BJ (cell line): ENCODE measurements around the gene SLC52A1. TPM values are rescaled to one million over a fixed set of nuclear protein-coding genes. Genes with fewer than 3 reads are reported as not detected.

Experiments
- CTCF ChIA-PET: fragments of 350-600 bp; formaldehyde crosslinking; extraction: SDS; loops from one replicate; lab custom pipeline; 2021; ENCODE audit warnings: antibody characterized with exemption, inconsistent platforms; lab: Yijun Ruan, JAX
- POLR2A ChIA-PET: fragments of 300-600 bp; sonication (Branson Sonifier 250); formaldehyde crosslinking; extraction: SDS; loops from one replicate; lab custom pipeline; 2021; ENCODE audit warnings: antibody characterized with exemption; lab: Charles Lee
- DNase-seq: peaks from one replicate; pipeline ENCODE4 v3.0.0-alpha.2; 2011; ENCODE audit warnings: low read depth
- H3K27me3 ChIP-seq: 2 replicates; pipeline ENCODE4 v1.6.0; 2011; ENCODE audit warnings: low read length; ENCODE audit not compliant: control insufficient read depth, insufficient read depth
- H3K36me3 ChIP-seq: 2 replicates; pipeline ENCODE4 v1.5.1; 2011; ENCODE audit warnings: low read length; ENCODE audit not compliant: control insufficient read depth, insufficient read depth
- H3K4me3 ChIP-seq: 2 replicates; pipeline ENCODE4 v1.5.1; 2011; ENCODE audit warnings: low read depth, mild to moderate bottlenecking, control low read depth, low read length
- CTCF ChIP-seq: IDR thresholded peaks from 2 replicates; pipeline ENCODE4 v1.5.1; 2011; ENCODE audit warnings: low read depth, mild to moderate bottlenecking, control low read depth, inconsistent platforms, low read length, moderate library complexity; ENCODE audit not compliant: insufficient read depth
- polyA plus RNA-seq: library from polyadenylated mRNA; depleted of rRNA; stranded (reverse); fragments of >200 nt; gene quantifications from 2 replicates; pipeline ENCODE4 v1.2.3, GENCODE V29; 2011

The SLC52A1 gene
- polyA plus RNA-seq, 1 experiment: 0.23 TPM

GRCh38 chr17:5024604-5025003, 10.6 kb downstream of the SLC52A1 start:
- no peak for DNase-seq
- POLR2A ChIA-PET: no interaction called here

GRCh38 chr17:5023588-5024147, 11.6 kb downstream of the SLC52A1 start:
- Histone ChIP-seq H3K36me3 (peaks cover 28% of the 10 kb centered on the region), H3K4me3 (no peak overlapping the region), H3K27me3 (no peaks in the 10 kb centered on the region)
- DNase-seq: no peak
- ChIA-PET POLR2A (no interaction called here), CTCF (no interaction called here)
- no peak for TF ChIP-seq CTCF

More at GRCh38 chr17:5024604-5025003, 10.6 kb downstream of the SLC52A1 start:
- Histone ChIP-seq H3K36me3 (peaks cover 23% of the 10 kb centered on the region), H3K4me3 (no peak overlapping the region), H3K27me3 (no peaks in the 10 kb centered on the region)
- CTCF ChIA-PET: no interaction called here
- TF ChIP-seq CTCF: no peak

- Histone ChIP-seq H3K4me3 (no peak overlapping the region), H3K27me3 (no peaks in the 10 kb centered on the region), H3K36me3 (peaks cover 31% of the 10 kb centered on the region)
- ChIA-PET CTCF (interaction anchor here (0.9 to 1.4 kb wide), 2 partner anchors 8 to 40 kb away, joined by 4 to 5 read pairs; no protein-coding TSS in a partner anchor), POLR2A (no interaction called here)
- no peak for DNase-seq
- no peak for TF ChIP-seq CTCF
These were observed 13.0 kb downstream of the SLC52A1 start for GRCh38 chr17:5022171-5022711.

- Histone ChIP-seq H3K4me3 (no peak overlapping the region), H3K27me3 (no peaks in the 10 kb centered on the region), H3K36me3 (peaks cover 36% of the 10 kb centered on the region)
- DNase-seq: no peak
- ChIA-PET POLR2A (no interaction called here), CTCF (interaction anchor here (1.2 kb wide), 1 partner anchor 10 kb away, joined by 4 read pairs; no protein-coding TSS in a partner anchor)
- TF ChIP-seq CTCF: no peak
These were observed 14.7 kb downstream of the SLC52A1 start for GRCh38 chr17:5020502-5021023.

- ChIA-PET CTCF (interaction anchor here (0.6 to 1.2 kb wide), 3 partner anchors 11 to 230 kb away, joined by 3 to 5 read pairs (median 4); no protein-coding TSS in a partner anchor), POLR2A (no interaction called here)
- H3K36me3 ChIP-seq: peaks cover 40% of the 10 kb centered on the region
- H3K4me3 ChIP-seq: no peak overlapping the region
- no peak for DNase-seq
- no peaks in the 10 kb centered on the region for H3K27me3 ChIP-seq
- TF ChIP-seq CTCF: 0 out of 2 replicates have a peak, but pooled peaks have one; percentile 10
These were observed 15.7 kb downstream of the SLC52A1 start for GRCh38 chr17:5019475-5019956.
